DOHH2 (cell line): ENCODE data around the gene NEDD4L.

Experiments
- H3F3A ChIP-seq: fragments of 200-600 bp; sonication (generic), shearing (Covaris generic); 2 replicates; pipeline ENCODE4 v1.6.0; 2016; ENCODE audit warnings: antibody characterized with exemption, mild to moderate bottlenecking; ENCODE audit not compliant: control insufficient read depth, insufficient read depth
- H3K27ac ChIP-seq: fragments of 200-600 bp; sonication (generic); 2 replicates; pipeline ENCODE4 v1.5.1; 2014; ENCODE audit warnings: low read depth, mild to moderate bottlenecking, low read length, moderate library complexity
- H3K27me3 ChIP-seq: fragments of 200-600 bp; sonication (generic); 2 replicates; pipeline ENCODE4 v1.6.1; 2014; ENCODE audit warnings: mild to moderate bottlenecking, low read length, mixed read lengths; ENCODE audit not compliant: control insufficient read depth
- H3K36me3 ChIP-seq: fragments of 200-600 bp; sonication (generic); 2 replicates; pipeline ENCODE4 v1.6.1; 2014; ENCODE audit warnings: mild to moderate bottlenecking, low read length, moderate library complexity, mixed read lengths; ENCODE audit not compliant: control insufficient read depth
- H3K4me1 ChIP-seq: fragments of 200-600 bp; sonication (generic); 2 replicates; pipeline ENCODE4 v1.6.1; 2014; ENCODE audit warnings: mild to moderate bottlenecking, low read length, mixed read lengths; ENCODE audit not compliant: control insufficient read depth
- H3K4me2 ChIP-seq: fragments of 200-600 bp; sonication (generic); 2 replicates; pipeline ENCODE4 v1.6.0; 2014; ENCODE audit warnings: mild to moderate bottlenecking, low read length, moderate library complexity
- H3K4me3 ChIP-seq: fragments of 200-600 bp; sonication (generic); 2 replicates; pipeline ENCODE4 v1.5.1; 2014; ENCODE audit warnings: mild to moderate bottlenecking, low read length, mixed read lengths
- H3K79me2 ChIP-seq: fragments of 200-600 bp; sonication (generic); 2 replicates; pipeline ENCODE4 v1.6.1; 2014; ENCODE audit warnings: mild to moderate bottlenecking, low read length, mixed read lengths; ENCODE audit not compliant: control insufficient read depth
- H3K9me2 ChIP-seq: fragments of 200-600 bp; sonication (generic); replicated peaks from 2 replicates; pipeline ENCODE4 v1.6.1; 2014; ENCODE audit warnings: mild to moderate bottlenecking, low read length, mixed read lengths; ENCODE audit not compliant: control insufficient read depth
- H3K9me3 ChIP-seq: fragments of 200-600 bp; sonication (generic); 2 replicates; pipeline ENCODE4 v1.6.1; 2014; ENCODE audit warnings: antibody characterized with exemption, low read length, mixed read lengths; ENCODE audit not compliant: control insufficient read depth, insufficient read depth
- H4K20me1 ChIP-seq: fragments of 200-600 bp; sonication (generic); 2 replicates; pipeline ENCODE4 v1.6.0; 2014; ENCODE audit warnings: low read depth, mild to moderate bottlenecking, antibody characterized with exemption, low read length, moderate library complexity; ENCODE audit not compliant: control insufficient read depth, insufficient read depth
- CTCF ChIP-seq: fragments of 200-600 bp; sonication (generic); IDR thresholded peaks from one replicate; pipeline ENCODE4 v1.5.1; 2014; ENCODE audit warnings: antibody characterized with exemption, mild to moderate bottlenecking, low read depth, low read length; ENCODE audit not compliant: poor library complexity, severe bottlenecking
- EZH2phosphoT487 ChIP-seq: fragments of 200-600 bp; sonication (generic); IDR thresholded peaks from 2 replicates; pipeline ENCODE4 v1.6.1; 2017; ENCODE audit warnings: borderline replicate concordance, mild to moderate bottlenecking, antibody characterized with exemption, low read length, moderate library complexity, mixed read lengths

The NEDD4L gene

GRCh38 chr18:58194028-58194427 is 150.0 kb downstream of the NEDD4L start:
- Histone ChIP-seq H3K4me3 (peak overlapping the region; percentile 73), H3F3A (no peaks in the 10 kb centered on the region), H3K9me2 (no peaks in the 10 kb centered on the region), H3K4me1 (peaks cover 47% of the 10 kb centered on the region), H3K27ac (no peak overlapping the region), H3K27me3 (no peaks in the 10 kb centered on the region), H3K9me3 (no peaks in the 10 kb centered on the region), H3K4me2 (peak overlapping the region; percentile 79), H3K36me3 (no peaks in the 10 kb centered on the region), H3K79me2 (peaks cover 65% of the 10 kb centered on the region), H4K20me1 (0 out of 2 replicates have a peak, but pooled peaks cover 2% of the 10 kb centered on the region)
- no peak for TF ChIP-seq EZH2phosphoT487
- TF ChIP-seq CTCF = peak; percentile 48

GRCh38 chr18:58195278-58195765 is 151.3 kb downstream of the NEDD4L start:
- Histone ChIP-seq H3K27me3 (no peaks in the 10 kb centered on the region), H3K9me2 (no peaks in the 10 kb centered on the region), H3K9me3 (no peaks in the 10 kb centered on the region), H3K27ac (no peak overlapping the region), H3F3A (0 out of 2 replicates have a peak, but pooled peaks cover 2% of the 10 kb centered on the region), H3K4me3 (peak overlapping the region; percentile 73), H3K4me1 (peaks cover 53% of the 10 kb centered on the region), H3K36me3 (no peaks in the 10 kb centered on the region), H3K4me2 (peak overlapping the region; percentile 79), H3K79me2 (peaks cover 73% of the 10 kb centered on the region), H4K20me1 (0 out of 2 replicates have a peak, but pooled peaks cover 2% of the 10 kb centered on the region)
- no peak for TF ChIP-seq CTCF
- no peak for TF ChIP-seq EZH2phosphoT487

- Histone ChIP-seq H3K4me3 (peak overlapping the region; percentile 73), H3F3A (0 out of 2 replicates have a peak, but pooled peaks cover 2% of the 10 kb centered on the region), H3K4me1 (peaks cover 61% of the 10 kb centered on the region), H3K4me2 (peak overlapping the region; percentile 79), H3K9me2 (no peaks in the 10 kb centered on the region), H3K9me3 (no peaks in the 10 kb centered on the region), H3K27ac (no peak overlapping the region), H3K27me3 (no peaks in the 10 kb centered on the region), H3K36me3 (no peaks in the 10 kb centered on the region), H3K79me2 (peaks cover 76% of the 10 kb centered on the region), H4K20me1 (0 out of 2 replicates have a peak, but pooled peaks cover 2% of the 10 kb centered on the region)
- TF ChIP-seq CTCF = no peak
- no peak for TF ChIP-seq EZH2phosphoT487
These were observed 152.1 kb downstream of the NEDD4L start for GRCh38 chr18:58196164-58196563.
